Stimulated activated naive CD8-positive, alpha-beta T cell treated with anti-CD3 and anti-CD28 coated beads, Interleukin-15, Interleukin-2, amounts not matched to agents 100 ng/mL and 50 ng/mL, for 24 hours (primary cell): ENCODE results near the gene PHYHIPL.
"Not testable (repeated sequence)": the region's sequence is repeated elsewhere in the genome, so short reads cannot be mapped to it uniquely, and the experiment has no call there.

Experiments used
- H3K27ac Mint-ChIP-seq: one replicate; pipeline ENCODE4 v1.8.0; 2021; ENCODE audit warnings: mild to moderate bottlenecking, mixed read lengths
- H3K27me3 Mint-ChIP-seq: one replicate; pipeline ENCODE4 v1.8.0; 2021; ENCODE audit warnings: mixed read lengths
- H3K36me3 Mint-ChIP-seq: one replicate; pipeline ENCODE4 v1.8.0; 2021; ENCODE audit warnings: low read depth, mixed read lengths
- H3K4me1 Mint-ChIP-seq: one replicate; pipeline ENCODE4 v1.8.0; 2021; ENCODE audit warnings: low read depth, mixed read lengths
- H3K4me3 Mint-ChIP-seq: one replicate; pipeline ENCODE4 v1.8.0; 2021; ENCODE audit warnings: mild to moderate bottlenecking, mixed read lengths
- H3K9me3 Mint-ChIP-seq: one replicate; pipeline ENCODE4 v1.8.0; 2021; ENCODE audit warnings: mixed read lengths

PHYHIPL gene

DNA sequence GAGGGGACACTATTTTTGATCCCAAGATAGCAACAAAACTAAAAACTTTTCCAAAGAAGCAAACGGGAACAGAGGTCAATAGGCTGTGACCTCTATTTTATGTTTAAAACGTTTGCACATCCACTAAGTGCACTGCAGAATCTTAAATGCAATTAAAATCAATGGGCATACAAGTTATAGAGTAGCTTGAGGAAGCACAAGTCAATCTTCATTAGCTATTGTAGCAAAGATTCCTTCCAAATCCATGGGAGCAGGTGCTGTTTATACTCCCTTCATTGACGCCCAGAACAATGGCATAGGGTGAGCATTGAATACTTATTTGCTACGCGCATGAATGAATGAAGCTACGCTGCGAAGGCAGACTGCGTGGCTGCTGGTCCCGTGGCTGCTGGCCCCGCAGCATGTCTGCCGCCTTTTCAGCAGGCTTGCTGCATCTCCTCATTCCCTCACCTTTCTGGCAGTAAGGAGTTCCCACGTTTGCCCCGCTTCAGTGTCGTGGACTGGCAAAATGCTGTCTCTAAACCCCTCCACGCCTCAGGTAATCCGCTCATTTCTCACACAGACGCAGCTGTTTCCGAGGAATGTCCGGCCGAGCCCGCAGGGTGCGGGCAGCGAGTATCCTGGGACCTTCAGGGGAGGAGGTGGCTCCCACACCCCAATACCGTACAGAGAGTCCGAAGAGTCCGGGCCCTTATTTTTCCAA is 754 bp upstream of the PHYHIPL start:
- no peak overlapping the region for H3K27ac Mint-ChIP-seq
- H3K4me3 Mint-ChIP-seq: no peak overlapping the region
- peaks cover 26% of the 10 kb centered on the region for H3K27me3 Mint-ChIP-seq
- H3K36me3 Mint-ChIP-seq: peaks cover 4% of the 10 kb centered on the region
- H3K9me3 Mint-ChIP-seq: peaks cover 4% of the 10 kb centered on the region
- peaks cover 4% of the 10 kb centered on the region for H3K4me1 Mint-ChIP-seq

- no peak overlapping the region for H3K4me3 Mint-ChIP-seq
- peaks cover 26% of the 10 kb centered on the region for H3K27me3 Mint-ChIP-seq
- peaks cover 4% of the 10 kb centered on the region for H3K36me3 Mint-ChIP-seq
- peaks cover 4% of the 10 kb centered on the region for H3K9me3 Mint-ChIP-seq
- H3K4me1 Mint-ChIP-seq: peaks cover 4% of the 10 kb centered on the region
- H3K27ac Mint-ChIP-seq: no peak overlapping the region
These were observed 771 bp downstream of the PHYHIPL start for GRCh38 chr10:59177031-59177797.

- H3K27me3 Mint-ChIP-seq: peaks cover 26% of the 10 kb centered on the region
- peaks cover 4% of the 10 kb centered on the region for H3K36me3 Mint-ChIP-seq
These were observed 1.4 kb downstream of the PHYHIPL start for GRCh38 chr10:59177836-59178235.

DNA sequence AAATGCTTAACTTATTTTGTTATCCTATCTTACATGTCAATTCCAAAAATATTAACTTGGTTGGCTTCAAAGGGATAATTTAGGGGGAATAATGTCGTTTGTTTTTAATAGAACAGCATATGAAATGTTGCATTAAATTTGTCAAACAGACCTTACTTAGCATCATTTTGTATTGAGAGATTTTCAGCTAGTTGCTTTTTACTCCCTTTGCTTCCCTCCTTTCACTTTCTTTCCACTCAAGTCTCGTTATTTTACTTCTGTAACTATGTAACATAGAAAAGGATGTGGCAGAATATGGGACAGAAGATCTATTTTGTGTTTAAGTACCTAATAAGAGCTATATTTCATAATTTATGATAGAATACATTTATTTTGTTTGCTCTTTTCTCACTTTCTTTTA is 2.6 kb downstream of the PHYHIPL start:
- peaks cover 4% of the 10 kb centered on the region for H3K9me3 Mint-ChIP-seq
- no peak overlapping the region for H3K27ac Mint-ChIP-seq
- peaks cover 4% of the 10 kb centered on the region for H3K4me1 Mint-ChIP-seq
- H3K4me3 Mint-ChIP-seq: no peak overlapping the region
- peaks cover 25% of the 10 kb centered on the region for H3K27me3 Mint-ChIP-seq
- peaks cover 4% of the 10 kb centered on the region for H3K36me3 Mint-ChIP-seq

More at GRCh38 chr10:59177836-59178235, 1.4 kb downstream of the PHYHIPL start:
- H3K27ac Mint-ChIP-seq: no peak overlapping the region
- H3K4me3 Mint-ChIP-seq: no peak overlapping the region
- H3K4me1 Mint-ChIP-seq: peaks cover 4% of the 10 kb centered on the region
- H3K9me3 Mint-ChIP-seq: peaks cover 4% of the 10 kb centered on the region

- peaks cover 7% of the 10 kb centered on the region for H3K9me3 Mint-ChIP-seq
- H3K36me3 Mint-ChIP-seq: peaks cover 4% of the 10 kb centered on the region
- H3K4me1 Mint-ChIP-seq: peaks cover 4% of the 10 kb centered on the region
- no peak overlapping the region for H3K27ac Mint-ChIP-seq
- H3K27me3 Mint-ChIP-seq: peaks cover 12% of the 10 kb centered on the region
- H3K4me3 Mint-ChIP-seq: no peak overlapping the region
These were observed 4.3 kb downstream of the PHYHIPL start for GRCh38 chr10:59180689-59181270.

GRCh38 chr10:59181668-59182067 is 5.2 kb downstream of the PHYHIPL start:
- Mint-ChIP-seq H3K4me1 (peaks cover 4% of the 10 kb centered on the region), H3K27ac (no peak overlapping the region), H3K4me3 (no peak overlapping the region), H3K9me3 (peaks cover 7% of the 10 kb centered on the region), H3K27me3 (peaks cover 9% of the 10 kb centered on the region), H3K36me3 (peaks cover 4% of the 10 kb centered on the region)

GRCh38 chr10:59190332-59190731 is 13.9 kb downstream of the PHYHIPL start:
- no peaks in the 10 kb centered on the region for H3K4me1 Mint-ChIP-seq
- H3K27me3 Mint-ChIP-seq: no peaks in the 10 kb centered on the region
- no peaks in the 10 kb centered on the region for H3K9me3 Mint-ChIP-seq
- no peaks in the 10 kb centered on the region for H3K36me3 Mint-ChIP-seq
- H3K27ac Mint-ChIP-seq: no peak overlapping the region
- no peak overlapping the region for H3K4me3 Mint-ChIP-seq

- Mint-ChIP-seq H3K4me1 (no peaks in the 10 kb centered on the region), H3K4me3 (no peak overlapping the region), H3K27ac (no peak overlapping the region), H3K36me3 (no peaks in the 10 kb centered on the region), H3K9me3 (peaks cover 6% of the 10 kb centered on the region), H3K27me3 (no peaks in the 10 kb centered on the region)
These were observed 29.8 kb downstream of the PHYHIPL start for GRCh38 chr10:59206204-59206720.

DNA sequence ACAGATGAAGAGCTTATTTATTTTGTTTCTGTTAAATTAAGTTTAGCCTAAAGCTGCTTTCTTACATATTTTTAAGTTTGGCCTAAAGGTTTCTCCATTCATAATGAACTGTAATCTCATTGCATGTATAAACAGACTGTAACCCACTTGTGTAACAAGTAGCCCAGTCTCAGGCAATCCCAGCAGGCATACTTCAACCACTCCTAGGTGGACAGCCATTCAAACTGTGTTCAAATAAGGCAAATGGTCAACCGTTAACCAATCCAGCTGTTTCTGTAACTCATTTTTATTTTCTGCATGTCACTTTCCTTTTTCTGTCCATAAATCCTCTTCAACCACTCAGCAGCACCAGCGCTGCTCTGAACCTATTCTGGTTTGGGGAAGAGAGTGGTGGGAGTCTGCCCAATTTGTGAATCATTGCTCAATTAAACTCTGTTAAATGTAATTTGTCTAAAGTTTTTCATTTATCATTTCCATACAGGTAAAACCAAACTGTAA is 35.9 kb downstream of the PHYHIPL start:
- no peaks in the 10 kb centered on the region for H3K27me3 Mint-ChIP-seq
- H3K36me3 Mint-ChIP-seq: no peaks in the 10 kb centered on the region
- H3K27ac Mint-ChIP-seq: no peak overlapping the region
- H3K4me1 Mint-ChIP-seq: no peaks in the 10 kb centered on the region
- no peaks in the 10 kb centered on the region for H3K9me3 Mint-ChIP-seq
- no peak overlapping the region for H3K4me3 Mint-ChIP-seq

DNA sequence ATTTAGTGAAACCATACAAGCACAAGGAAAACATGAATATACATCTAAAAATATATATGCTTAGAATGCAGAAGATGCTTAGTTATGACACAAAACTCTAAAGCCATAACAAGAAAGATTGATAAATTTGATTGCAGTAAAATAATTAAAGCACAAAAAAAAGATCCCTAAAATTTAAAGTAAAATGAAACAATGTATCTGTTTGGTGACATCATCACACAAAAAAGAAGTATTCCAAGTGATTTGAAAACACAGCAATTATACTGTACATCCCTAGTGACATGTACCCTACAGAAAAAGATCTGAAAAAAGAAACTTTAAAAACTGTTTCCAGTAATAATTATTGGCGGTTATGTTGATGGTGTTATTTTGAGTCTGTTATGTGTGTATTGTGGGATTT is 37.7 kb downstream of the PHYHIPL start:
- no peaks in the 10 kb centered on the region for H3K9me3 Mint-ChIP-seq
- H3K4me1 Mint-ChIP-seq: no peaks in the 10 kb centered on the region
- no peak overlapping the region for H3K4me3 Mint-ChIP-seq
- no peaks in the 10 kb centered on the region for H3K27me3 Mint-ChIP-seq
- H3K27ac Mint-ChIP-seq: no peak overlapping the region
- no peaks in the 10 kb centered on the region for H3K36me3 Mint-ChIP-seq

GRCh38 chr10:59216178-59216869 is 39.9 kb downstream of the PHYHIPL start:
- Mint-ChIP-seq H3K4me1 (no peaks in the 10 kb centered on the region), H3K4me3 (no peak overlapping the region), H3K27me3 (no peaks in the 10 kb centered on the region), H3K9me3 (no peaks in the 10 kb centered on the region), H3K27ac (no peak overlapping the region), H3K36me3 (no peaks in the 10 kb centered on the region)

GRCh38 chr10:59222788-59223187 is 46.3 kb downstream of the PHYHIPL start:
- no peak overlapping the region for H3K4me3 Mint-ChIP-seq
- H3K9me3 Mint-ChIP-seq: no peaks in the 10 kb centered on the region
- H3K36me3 Mint-ChIP-seq: no peaks in the 10 kb centered on the region
- H3K27ac Mint-ChIP-seq: no peak overlapping the region
- no peaks in the 10 kb centered on the region for H3K27me3 Mint-ChIP-seq
- H3K4me1 Mint-ChIP-seq: no peaks in the 10 kb centered on the region

GRCh38 chr10:59223597-59223996 is 47.2 kb downstream of the PHYHIPL start:
- not testable (repeated sequence) for H3K36me3 Mint-ChIP-seq, H3K9me3 Mint-ChIP-seq, H3K27ac Mint-ChIP-seq, H3K4me3 Mint-ChIP-seq, H3K4me1 Mint-ChIP-seq, H3K27me3 Mint-ChIP-seq

- Mint-ChIP-seq H3K36me3 (no peaks in the 10 kb centered on the region), H3K4me1 (no peaks in the 10 kb centered on the region), H3K27me3 (no peaks in the 10 kb centered on the region), H3K4me3 (no peak overlapping the region), H3K27ac (no peak overlapping the region), H3K9me3 (no peaks in the 10 kb centered on the region)
These were observed 48.8 kb downstream of the PHYHIPL start for GRCh38 chr10:59225211-59225610.
